ENCODE data around the gene PLAU.

DNA sequence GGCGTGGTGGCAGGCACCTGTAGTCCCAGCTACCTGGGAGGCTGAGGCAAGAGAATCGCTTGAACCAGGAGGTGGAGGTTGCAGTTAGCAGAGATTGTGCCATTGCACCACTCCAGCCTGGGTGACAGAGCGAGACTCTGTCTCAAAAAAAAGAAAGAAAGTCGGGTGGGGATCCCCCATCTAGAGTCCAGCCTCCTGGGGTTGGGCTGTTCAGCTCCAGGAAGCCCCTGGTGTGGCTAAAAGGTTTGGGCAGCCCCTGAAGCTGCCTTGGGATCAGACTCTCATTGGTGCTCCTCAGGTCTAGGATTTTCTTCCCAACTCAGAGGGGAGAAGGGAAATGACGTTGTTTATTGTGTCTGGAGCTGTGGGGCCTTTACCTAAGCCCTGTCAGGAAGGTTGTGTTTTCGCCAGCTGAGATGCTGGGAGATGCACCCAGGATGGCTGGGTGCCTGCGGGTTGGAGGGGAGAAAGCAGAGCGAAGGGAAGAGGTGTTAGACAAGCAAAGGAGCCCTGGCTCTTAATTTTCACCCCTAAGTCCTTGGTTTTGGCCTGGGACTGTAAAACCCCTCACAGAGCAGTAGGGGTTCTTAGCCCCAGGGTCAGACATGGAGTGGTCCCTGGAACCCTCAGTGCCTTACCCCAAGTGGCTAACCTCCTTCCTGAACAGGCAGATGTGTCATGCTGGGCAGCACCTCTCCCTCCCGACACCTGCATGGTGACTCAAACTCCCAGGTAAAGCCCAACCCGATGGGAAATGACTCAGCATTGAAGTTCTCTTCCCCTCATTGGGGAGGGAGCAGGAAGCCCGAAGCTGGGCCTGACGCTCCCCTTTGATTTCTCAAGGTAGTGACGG, 21.1 kb downstream of the PLAU start:
- no peak for TF ChIP-seq SREBF2 (CRISPR knock-in tag; IDR thresholded peaks at IDR 0.05)
- TF ChIP-seq, protein P1, sequence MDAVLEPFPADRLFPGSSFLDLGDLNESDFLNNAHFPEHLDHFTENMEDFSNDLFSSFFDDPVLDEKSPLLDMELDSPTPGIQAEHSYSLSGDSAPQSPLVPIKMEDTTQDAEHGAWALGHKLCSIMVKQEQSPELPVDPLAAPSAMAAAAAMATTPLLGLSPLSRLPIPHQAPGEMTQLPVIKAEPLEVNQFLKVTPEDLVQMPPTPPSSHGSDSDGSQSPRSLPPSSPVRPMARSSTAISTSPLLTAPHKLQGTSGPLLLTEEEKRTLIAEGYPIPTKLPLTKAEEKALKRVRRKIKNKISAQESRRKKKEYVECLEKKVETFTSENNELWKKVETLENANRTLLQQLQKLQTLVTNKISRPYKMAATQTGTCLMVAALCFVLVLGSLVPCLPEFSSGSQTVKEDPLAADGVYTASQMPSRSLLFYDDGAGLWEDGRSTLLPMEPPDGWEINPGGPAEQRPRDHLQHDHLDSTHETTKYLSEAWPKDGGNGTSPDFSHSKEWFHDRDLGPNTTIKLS (IDR thresholded peaks at IDR 0.05; ENCODE audit: borderline replicate concordance, low read depth), result no peak
- TF ChIP-seq GABPA (tag; conservative IDR thresholded peaks at IDR 0.05; ENCODE audit: low read depth), result no peak; the same call in 1 of the 2 replicates
- no peak for TF ChIP-seq MAX (CRISPR knock-in tag; IDR thresholded peaks at IDR 0.05)
- no peak for TF ChIP-seq ZFPM2 (CRISPR knock-in tag; IDR thresholded peaks at IDR 0.05)
- no peak for TF ChIP-seq MYBL2 (IDR thresholded peaks at IDR 0.05; ENCODE audit: low read depth)
- TF ChIP-seq MYBL2 (CRISPR knock-in tag; IDR thresholded peaks at IDR 0.05; ENCODE audit: borderline replicate concordance), result no peak
- TF ChIP-seq NR2C2 (CRISPR knock-in tag; IDR thresholded peaks at IDR 0.05), result no peak
- TF ChIP-seq NR2C2 (tag; IDR thresholded peaks at IDR 0.05), result no peak
- no peak for TF ChIP-seq NR3C1 (CRISPR knock-in tag; IDR thresholded peaks at IDR 0.05)
- no peak for TF ChIP-seq ZNF274 (IDR thresholded peaks at IDR 0.05; ENCODE audit: borderline replicate concordance, low read depth, low read length)
- no peak for TF ChIP-seq POLR2A (conservative IDR thresholded peaks at IDR 0.05)
- TF ChIP-seq TAF9B (IDR thresholded peaks at IDR 0.05; ENCODE audit: partially characterized antibody), result no peak
- no peak for TF ChIP-seq LCOR (CRISPR knock-in tag; IDR thresholded peaks at IDR 0.05)
- TF ChIP-seq PRMT5 (CRISPR knock-in tag; IDR thresholded peaks at IDR 0.05), result no peak
- peak; percentile 41; the same call in 1 of the 2 replicates for TF ChIP-seq ATF7 (IDR thresholded peaks at IDR 0.05)

Measured in K562 (cell line).